SK-N-SH (cell line): ENCODE results near the gene CEP89. TPM values are rescaled to one million over a fixed set of nuclear protein-coding genes. Genes with fewer than 3 reads are reported as not detected.

ENCODE experiments used
- CTCF ChIA-PET: fragments of 300-600, 350-600 bp; formaldehyde crosslinking; extraction: SDS; loops from one replicate; lab custom pipeline; 2021; lab: Yijun Ruan, JAX
- POLR2A ChIA-PET: fragments of 350-600 bp; sonication (Branson Sonifier 250); formaldehyde crosslinking; extraction: SDS; loops from one replicate; lab custom pipeline; 2020; ENCODE audit warnings: antibody characterized with exemption, inconsistent platforms; lab: Yijun Ruan, JAX
- DNase-seq: peaks from one replicate; pipeline ENCODE4 v3.0.0; 2012
- H2AFZ ChIP-seq: fragments of 200-600 bp; sonication (generic); 2 replicates; pipeline ENCODE4 v1.8.1; 2016; ENCODE audit warnings: antibody characterized with exemption, mild to moderate bottlenecking, low read depth
- H3F3A ChIP-seq: fragments of 200-600 bp; sonication (generic); replicated peaks from 2 replicates; pipeline ENCODE3; 2016; ENCODE audit warnings: antibody characterized with exemption, mild to moderate bottlenecking; ENCODE audit not compliant: insufficient read depth
- H3K27ac ChIP-seq, 2 experiments: fragments of 200-500 bp in 1 of 2; fragments of 200-600 bp in 1 of 2; sonication (Bioruptor generic) in 1 of 2; sonication (generic), shearing (Covaris generic) in 1 of 2; 2 replicates each; pipeline versions ENCODE4 v1.5.1 to v1.6.1; 2014 to 2016; ENCODE audit warnings: low read depth in 2 of 2, inconsistent platforms in 1 of 2, low read length in 1 of 2, mild to moderate bottlenecking in 1 of 2, mixed read lengths in 1 of 2
- H3K27me3 ChIP-seq: fragments of 200-600 bp; sonication (generic), shearing (Covaris generic); 2 replicates; pipeline ENCODE4 v1.6.1; 2016; ENCODE audit warnings: mixed run types; ENCODE audit not compliant: insufficient read depth
- H3K36me3 ChIP-seq, 2 experiments: fragments of 200-500 bp in 1 of 2; fragments of 200-600 bp in 1 of 2; sonication (Bioruptor generic) in 1 of 2; sonication (generic) in 1 of 2; replicated peaks in 1 of 2; 2 replicates each; pipeline versions ENCODE3 to v1.5.1; 2014 to 2016; ENCODE audit warnings: low read length in 1 of 2, mild to moderate bottlenecking in 1 of 2; ENCODE audit not compliant: insufficient read depth in 2 of 2, control insufficient read depth in 1 of 2
- H3K4me1 ChIP-seq, 2 experiments: fragments of 200-500 bp in 1 of 2; fragments of 200-600 bp in 1 of 2; sonication (Bioruptor generic) in 1 of 2; sonication (generic), shearing (Covaris generic) in 1 of 2; 2 replicates each; pipeline versions ENCODE4 v1.5.1 to v1.6.1; 2014 to 2016; ENCODE audit warnings: low read depth in 1 of 2, low read length in 1 of 2, mixed run types in 1 of 2; ENCODE audit not compliant: insufficient read depth in 2 of 2, control insufficient read depth in 1 of 2
- H3K4me2 ChIP-seq: fragments of 200-600 bp; sonication (generic), shearing (Covaris generic); 2 replicates; pipeline ENCODE4 v1.6.1; 2017; ENCODE audit warnings: mixed run types
- H3K4me3 ChIP-seq, 2 experiments: fragments of 200-500 bp in 1 of 2; fragments of 200-600 bp in 1 of 2; sonication (Bioruptor generic) in 1 of 2; sonication (generic), shearing (Covaris generic) in 1 of 2; 2 replicates each; pipeline versions ENCODE4 v1.5.1 to v1.8.1; 2014 to 2016; ENCODE audit warnings: low read depth in 2 of 2, inconsistent platforms in 1 of 2, low read length in 1 of 2, mild to moderate bottlenecking in 1 of 2, mixed read lengths in 1 of 2, moderate library complexity in 1 of 2
- H3K79me2 ChIP-seq: fragments of 200-600 bp; sonication (generic); 2 replicates; pipeline ENCODE4 v1.8.1; 2017; ENCODE audit warnings: mild to moderate bottlenecking; ENCODE audit not compliant: insufficient read depth
- H3K9ac ChIP-seq: fragments of 200-600 bp; sonication (generic); 2 replicates; pipeline ENCODE4 v1.6.1; 2017; ENCODE audit warnings: mixed run types
- H3K9me2 ChIP-seq: fragments of 200-600 bp; sonication (generic); 2 replicates; pipeline ENCODE4 v1.6.1; 2017; ENCODE audit warnings: mixed run types
- H3K9me3 ChIP-seq: fragments of 200-600 bp; sonication (generic); 2 replicates; pipeline ENCODE4 v1.6.1; 2017; ENCODE audit warnings: mixed run types, mild to moderate bottlenecking, moderate library complexity
- H4K20me1 ChIP-seq: fragments of 200-600 bp; sonication (generic); 2 replicates; pipeline ENCODE4 v1.6.1; 2017; ENCODE audit warnings: mild to moderate bottlenecking, mixed run types; ENCODE audit not compliant: insufficient read depth
- CHD2 ChIP-seq: fragments of 150-350 bp; IDR thresholded peaks from 2 replicates; pipeline ENCODE4 v1.6.1; 2018; ENCODE audit warnings: low read length; ENCODE audit not compliant: partially characterized antibody
- ELF1 ChIP-seq: IDR thresholded peaks from 2 replicates; pipeline ENCODE4 v1.4.0; 2012
- FOSL2 ChIP-seq: IDR thresholded peaks from 2 replicates; pipeline ENCODE4 v1.4.0; 2012; ENCODE audit warnings: low read depth, mild to moderate bottlenecking, moderate library complexity, borderline replicate concordance
- FOXJ3 ChIP-seq: sonication (generic); formaldehyde crosslinking; IDR thresholded peaks from 2 replicates; pipeline ENCODE4 v1.5.1; 2020; ENCODE audit warnings: mild to moderate bottlenecking, missing genetic modification reagents
- FOXM1 ChIP-seq: IDR thresholded peaks from 2 replicates; pipeline ENCODE4 v1.4.0; 2012; ENCODE audit warnings: low read depth, mild to moderate bottlenecking
- GABPA ChIP-seq: IDR thresholded peaks from 2 replicates; pipeline ENCODE4 v1.4.0; 2012; ENCODE audit warnings: low read depth, mild to moderate bottlenecking
- GATA2 ChIP-seq: sonication (generic); formaldehyde crosslinking; IDR thresholded peaks from 2 replicates; pipeline ENCODE4 v1.5.0; 2020; ENCODE audit warnings: mild to moderate bottlenecking, missing genetic modification reagents
- IRF3 ChIP-seq: fragments of 150-350 bp; IDR thresholded peaks from 2 replicates; pipeline ENCODE4 v1.6.1; 2016; ENCODE audit warnings: mild to moderate bottlenecking, low read depth, low read length
- JUND ChIP-seq: IDR thresholded peaks from 2 replicates; pipeline ENCODE4 v1.4.0; 2012
- NFIC ChIP-seq: IDR thresholded peaks from 2 replicates; pipeline ENCODE4 v1.4.0; 2012; ENCODE audit warnings: borderline replicate concordance
- NRF1 ChIP-seq: IDR thresholded peaks from 2 replicates; pipeline ENCODE4 v1.6.1; 2012; ENCODE audit warnings: low read depth, mild to moderate bottlenecking, low read length
- PBX3 ChIP-seq: IDR thresholded peaks from 2 replicates; pipeline ENCODE4; 2012
- RAD21 ChIP-seq: IDR thresholded peaks from 2 replicates; pipeline ENCODE4 v1.6.1; 2012; ENCODE audit warnings: mild to moderate bottlenecking, low read length
- RCOR1 ChIP-seq: fragments of 150-350 bp; IDR thresholded peaks from 2 replicates; pipeline ENCODE4 v1.6.1; 2017; ENCODE audit warnings: antibody characterized with exemption, low read length
- RFX5 ChIP-seq: IDR thresholded peaks from 2 replicates; pipeline ENCODE4 v1.6.1; 2012; ENCODE audit warnings: mild to moderate bottlenecking, improper control_type of control experiment, low read length
- SMC3 ChIP-seq: IDR thresholded peaks from 2 replicates; pipeline ENCODE4 v1.6.1; 2012; ENCODE audit warnings: low read depth, low read length, improper control_type of control experiment
- TAF1 ChIP-seq: IDR thresholded peaks from 2 replicates; pipeline ENCODE4 v1.6.1; 2012; ENCODE audit warnings: low read depth, mild to moderate bottlenecking, low read length, moderate library complexity, borderline replicate concordance
- TCF12 ChIP-seq: IDR thresholded peaks from 2 replicates; pipeline ENCODE4 v1.4.0; 2012
- TEAD4 ChIP-seq: IDR thresholded peaks from 2 replicates; pipeline ENCODE4 v1.4.0; 2012; ENCODE audit warnings: mild to moderate bottlenecking, borderline replicate concordance; ENCODE audit not compliant: insufficient read depth
- USF1 ChIP-seq: IDR thresholded peaks from 2 replicates; pipeline ENCODE4 v1.4.0; 2012; ENCODE audit warnings: low read depth, borderline replicate concordance
- WGBS: methylation state at CpG from one replicate; pipeline ENCODE4 v1.1.6; 2017; ENCODE audit warnings: low lambda C conversion rate; 5-methylcytosine and 5-hydroxymethylcytosine counted together
- polyA plus RNA-seq, 3 experiments: library from polyadenylated mRNA; depleted of rRNA; stranded (reverse); fragments of >200 nt; gene quantifications; 2 replicates each; pipeline ENCODE4 v1.2.3, GENCODE V29; 2012

The CEP89 gene
- polyA plus RNA-seq, 1 of the 3 experiments (the other 2 are of a cell fraction), result 16.4 TPM

GRCh38 chr19:32917616-32917996 is 54.2 kb downstream of the CEP89 start:
- no peak overlapping the region for H2AFZ ChIP-seq
- no peak overlapping the region for H3K27ac ChIP-seq
- H3K27me3 ChIP-seq, result no peaks in the 10 kb centered on the region
- H4K20me1 ChIP-seq, result no peaks in the 10 kb centered on the region
- peaks cover 10 to 16% of the 10 kb centered on the region in 2 experiments for H3K36me3 ChIP-seq
- no peaks in the 10 kb centered on the region for H3K4me1 ChIP-seq
- WGBS, result 89% methylated on average over 8 of the region's 8 CpGs
- no peak overlapping the region for H3K9ac ChIP-seq
- TF ChIP-seq TCF12 (no peak), USF1 (no peak), NFIC (no peak), RCOR1 (no peak), PBX3 (no peak), TEAD4 (no peak), GATA2 (no peak), RAD21 (no peak), IRF3 (no peak), GABPA (no peak), FOXJ3 (CRISPR knock-in tag) (no peak), ELF1 (no peak), CHD2 (no peak), NRF1 (no peak), TAF1 (no peak), FOXM1 (no peak), JUND (no peak), RFX5 (no peak), SMC3 (no peak), FOSL2 (no peak)
- H3K4me2 ChIP-seq, result no peak overlapping the region
- H3F3A ChIP-seq, result no peaks in the 10 kb centered on the region
- POLR2A ChIA-PET, result no interaction called here
- no peaks in the 10 kb centered on the region for H3K79me2 ChIP-seq
- H3K9me3 ChIP-seq, result no peaks in the 10 kb centered on the region
- CTCF ChIA-PET, result interaction anchor here (1.3 kb wide), 1 partner anchor 13 kb away, joined by 3 read pairs; no protein-coding TSS in a partner anchor
- no peak overlapping the region for H3K4me3 ChIP-seq
- no peaks in the 10 kb centered on the region for H3K9me2 ChIP-seq
- no peak for DNase-seq
